HEK293T (cell line): ENCODE data around the gene ALKBH5.

Source experiments
- BHLHE40 ChIP-seq: fragments of 450-650 bp; IDR thresholded peaks from 2 replicates; pipeline ENCODE4 v1.6.1; 2016; ENCODE audit warnings: mild to moderate bottlenecking, moderate library complexity, borderline replicate concordance
- FOXK2 ChIP-seq: fragments of 450-650 bp; IDR thresholded peaks from 2 replicates; pipeline ENCODE4 v1.6.1; 2016; ENCODE audit warnings: mild to moderate bottlenecking

- TF ChIP-seq FOXK2 (no peak), BHLHE40 (no peak)
These were observed 47.5 kb downstream of the ALKBH5 start for GRCh38 chr17:18231164-18231563.
